ENCODE data around the gene SKI. TPM values are rescaled to one million over a fixed set of nuclear protein-coding genes. Genes with fewer than 3 reads are reported as not detected.

Gene SKI
- total RNA-seq, 2 donors from 2014 or later = 135 to 138 TPM

DNA sequence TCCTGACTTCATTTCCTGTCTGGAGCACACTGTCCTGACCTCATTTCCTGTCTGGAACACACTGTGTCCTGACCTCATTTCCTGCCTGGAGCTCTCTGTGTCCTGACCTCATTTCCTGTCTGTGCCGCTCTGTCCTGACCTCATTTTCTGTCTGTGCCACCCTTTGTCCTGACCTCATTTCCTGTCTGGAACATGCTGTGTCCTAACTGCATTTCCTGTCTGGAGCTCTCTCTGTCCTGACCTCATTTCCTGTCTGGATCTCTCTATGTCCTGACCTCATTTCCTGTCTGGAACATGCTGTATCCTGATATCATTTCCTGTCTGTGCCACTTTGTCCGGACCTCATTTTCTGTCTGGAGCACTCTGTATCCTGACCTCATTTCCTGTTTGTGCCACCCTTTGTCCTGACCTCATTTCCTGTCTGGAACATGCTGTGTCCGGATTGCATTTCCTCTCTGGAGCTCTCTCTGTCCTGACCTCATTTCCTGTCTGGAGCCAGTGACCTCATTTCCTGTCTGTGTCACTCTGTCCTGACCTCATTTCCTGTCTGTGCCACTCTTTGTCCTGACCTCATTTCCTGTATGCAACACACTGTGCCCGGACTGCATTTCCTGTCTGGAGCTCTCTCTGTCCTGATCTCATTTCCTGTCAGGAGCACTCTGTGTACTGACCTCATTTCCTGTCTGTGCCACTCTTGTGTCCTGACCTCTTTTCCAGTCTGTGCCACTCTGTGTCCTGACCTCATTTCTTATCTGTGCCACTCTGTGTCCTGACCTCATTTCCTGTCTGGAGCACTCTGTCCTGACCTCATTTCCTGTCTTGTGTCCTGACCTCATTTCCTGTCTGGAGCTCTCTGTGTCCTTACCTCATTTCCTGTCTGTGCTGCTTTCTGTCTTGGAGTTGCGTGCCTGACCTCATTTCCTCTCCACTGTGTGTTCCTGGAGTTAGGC, 27.6 kb downstream of the SKI start:
- Histone ChIP-seq H3K27ac (peak overlapping the region; percentile 68 to 83), H3K9me3 (no peaks in the 10 kb centered on the region), H3K4me3 (no peak overlapping the region), H3K36me3 (no peaks in the 10 kb centered on the region), H3K4me1 (ENCODE audit: control insufficient read depth in 1 of 2, low read depth in 2 of 2) (peaks cover 28 to 90% of the 10 kb centered on the region in 2 donors), H3K27me3 (replicated peaks; ENCODE audit: insufficient read depth) (no peaks in the 10 kb centered on the region)
- no peak for TF ChIP-seq CTCF (IDR thresholded peaks at IDR 0.05)
- peak; percentile 47 for ATAC-seq (ENCODE audit: insufficient number of reproducible peaks, low FRiP score, low read depth)
- DNase-seq (ENCODE audit: low spot score) = no peak

DNA sequence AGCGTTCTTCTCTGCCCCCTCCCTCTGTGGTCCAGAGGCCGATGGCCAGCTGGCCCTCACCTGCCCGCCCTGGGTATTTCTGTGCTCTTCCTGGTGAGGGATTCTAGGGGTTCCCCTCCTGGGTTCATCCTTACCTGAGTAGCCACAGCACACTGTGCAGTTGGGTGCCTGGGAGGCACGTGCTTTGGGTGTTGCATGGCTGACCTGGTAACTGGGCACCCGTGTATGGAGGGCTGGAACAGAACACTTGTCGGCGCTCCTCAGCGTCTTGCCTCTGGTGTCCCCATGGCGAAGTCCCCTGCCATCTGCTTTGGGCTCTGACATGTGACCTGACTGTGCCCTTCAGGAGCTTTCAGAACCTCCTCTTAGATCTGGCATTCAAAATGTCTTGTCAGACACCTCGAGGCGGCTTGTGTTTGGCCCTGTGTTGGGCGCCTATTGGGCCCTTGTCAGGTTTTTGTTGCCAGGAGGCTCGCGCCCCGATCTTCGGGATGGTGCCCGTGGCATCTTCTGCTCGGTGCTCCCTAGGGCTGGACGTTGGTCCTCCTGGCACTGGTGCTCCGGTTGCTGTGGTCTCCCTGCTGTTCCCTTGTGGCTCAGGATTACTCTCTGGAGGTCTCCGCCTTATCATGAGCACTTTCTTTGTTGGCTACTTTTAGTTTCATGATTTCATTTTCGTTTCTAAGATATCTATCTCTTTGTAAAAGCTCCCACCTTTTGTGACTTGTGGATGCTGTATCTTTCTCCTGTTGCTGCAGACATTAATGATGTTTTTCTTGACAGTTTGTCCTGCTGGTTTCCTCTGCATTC, 28.5 kb downstream of the SKI start:
- Histone ChIP-seq H3K36me3 (no peaks in the 10 kb centered on the region), H3K9me3 (no peaks in the 10 kb centered on the region), H3K4me3 (peak overlapping the region; percentile 2), H3K27me3 (replicated peaks; ENCODE audit: insufficient read depth) (no peaks in the 10 kb centered on the region), H3K27ac (peak overlapping the region; percentile 68 to 83), H3K4me1 (ENCODE audit: control insufficient read depth in 1 of 2, low read depth in 2 of 2) (peaks cover 19 to 83% of the 10 kb centered on the region in 2 donors)
- DNase-seq (ENCODE audit: low spot score) (no peak), ATAC-seq (ENCODE audit: insufficient number of reproducible peaks, low FRiP score, low read depth) (no peak)
- TF ChIP-seq CTCF (IDR thresholded peaks at IDR 0.05) = no peak

- TF ChIP-seq CTCF (IDR thresholded peaks at IDR 0.05) = no peak
- Histone ChIP-seq H3K36me3 (no peaks in the 10 kb centered on the region), H3K27me3 (replicated peaks; ENCODE audit: insufficient read depth) (no peaks in the 10 kb centered on the region), H3K27ac (peak overlapping the region; percentile 68 to 83), H3K4me1 (ENCODE audit: control insufficient read depth in 1 of 2, low read depth in 2 of 2) (peaks cover 19 to 78% of the 10 kb centered on the region in 2 donors), H3K9me3 (no peaks in the 10 kb centered on the region), H3K4me3 (peak overlapping the region; percentile 2)
- ATAC-seq (ENCODE audit: insufficient number of reproducible peaks, low FRiP score, low read depth) (no peak), DNase-seq (ENCODE audit: low spot score) (no peak)
These were observed 29.1 kb downstream of the SKI start for GRCh38 chr1:2257245-2257627.

DNA sequence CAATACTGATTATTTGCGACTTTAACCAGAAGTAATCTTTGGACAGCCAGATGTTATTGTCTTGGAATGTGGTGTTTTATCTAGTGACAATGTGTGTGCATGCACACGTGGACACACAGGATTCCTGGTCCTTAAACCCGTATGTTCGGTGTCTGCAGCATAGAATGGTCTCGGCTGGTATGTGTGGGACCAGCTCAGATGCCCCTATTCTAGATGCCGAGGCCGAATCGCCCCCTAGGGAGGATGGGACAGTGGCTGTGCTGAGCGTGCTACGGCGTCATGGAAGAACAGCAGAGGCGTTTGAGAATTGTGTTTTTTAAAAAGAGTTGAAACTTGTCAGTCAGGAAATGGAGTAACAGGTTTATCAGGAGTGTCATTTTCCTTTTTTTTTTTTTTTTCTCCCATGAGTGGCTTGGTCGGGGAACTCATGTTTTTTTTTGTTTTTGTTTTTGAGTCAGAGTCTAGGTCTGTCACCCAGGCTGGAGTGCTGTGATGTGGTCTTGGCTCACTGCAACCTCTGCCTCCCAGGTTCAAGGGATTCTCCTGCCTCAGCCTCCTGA, 30.1 kb downstream of the SKI start:
- peak overlapping the region; percentile 19 to 30 for H3K27ac ChIP-seq
- no peaks in the 10 kb centered on the region for H3K9me3 ChIP-seq
- H3K27me3 ChIP-seq (replicated peaks; ENCODE audit: insufficient read depth) = no peaks in the 10 kb centered on the region
- H3K36me3 ChIP-seq = no peaks in the 10 kb centered on the region
- H3K4me3 ChIP-seq = no peak overlapping the region
- ATAC-seq (ENCODE audit: insufficient number of reproducible peaks, low FRiP score, low read depth) (no peak), DNase-seq (ENCODE audit: low spot score) (no peak)
- no peak for TF ChIP-seq CTCF (IDR thresholded peaks at IDR 0.05)
- peaks cover 19 to 69% of the 10 kb centered on the region in 2 donors for H3K4me1 ChIP-seq (ENCODE audit: control insufficient read depth in 1 of 2, low read depth in 2 of 2)

DNA sequence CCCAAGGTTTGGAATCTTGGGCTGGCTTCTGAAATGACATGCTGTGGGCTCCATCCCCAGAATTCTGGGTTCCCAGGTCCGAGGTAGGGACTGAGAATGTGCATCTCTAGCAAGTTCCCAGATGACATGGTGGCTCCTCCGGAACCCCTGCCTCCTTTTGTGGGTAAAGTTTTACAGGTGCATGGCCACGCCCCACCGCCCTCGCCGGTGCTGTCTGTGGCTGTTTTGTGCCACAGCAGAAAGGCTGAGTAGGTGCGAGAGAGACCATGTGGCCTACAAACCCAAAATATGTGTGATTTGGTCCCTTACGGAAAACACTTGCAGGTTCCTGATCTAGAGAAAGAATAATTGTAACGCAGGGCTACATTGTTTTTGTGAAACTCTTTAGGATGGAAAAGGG, 30.9 kb downstream of the SKI start:
- ATAC-seq (ENCODE audit: insufficient number of reproducible peaks, low FRiP score, low read depth) (no peak), DNase-seq (ENCODE audit: low spot score) (no peak)
- H3K27ac ChIP-seq = peak overlapping the region; percentile 15 to 30
- H3K4me1 ChIP-seq (ENCODE audit: control insufficient read depth in 1 of 2, low read depth in 2 of 2) = peaks cover 19 to 61% of the 10 kb centered on the region in 2 donors
- TF ChIP-seq CTCF (IDR thresholded peaks at IDR 0.05) = no peak
- H3K36me3 ChIP-seq = no peaks in the 10 kb centered on the region
- H3K9me3 ChIP-seq = no peaks in the 10 kb centered on the region
- no peak overlapping the region for H3K4me3 ChIP-seq
- no peaks in the 10 kb centered on the region for H3K27me3 ChIP-seq (replicated peaks; ENCODE audit: insufficient read depth)

Measured in thoracic aorta (tissue), 2 donors.